Ishikawa (cell line): Measurements from ENCODE around the gene GPR61.

Experiments used
- CEBPB ChIP-seq: IDR thresholded peaks from 2 replicates; pipeline ENCODE4 v1.6.1; 2012
- CREB1 ChIP-seq: IDR thresholded peaks from 2 replicates; pipeline ENCODE4 v1.6.1; 2012; ENCODE audit warnings: low read depth
- EGR1 ChIP-seq: IDR thresholded peaks from 2 replicates; pipeline ENCODE4 v1.6.1; 2012
- EP300 ChIP-seq: IDR thresholded peaks from 2 replicates; pipeline ENCODE4 v1.6.1; 2012; ENCODE audit warnings: borderline replicate concordance
- FOXM1 ChIP-seq: IDR thresholded peaks from 2 replicates; pipeline ENCODE4 v1.6.1; 2012; ENCODE audit warnings: low read depth, borderline replicate concordance
- MAX ChIP-seq: IDR thresholded peaks from 2 replicates; pipeline ENCODE4 v1.6.1; 2012
- NFIC ChIP-seq: IDR thresholded peaks from 2 replicates; pipeline ENCODE4 v1.6.1; 2012
- RAD21 ChIP-seq: IDR thresholded peaks from 2 replicates; pipeline ENCODE4 v1.6.1; 2012; ENCODE audit warnings: low read depth
- REST ChIP-seq: IDR thresholded peaks from 2 replicates; pipeline ENCODE4 v1.6.1; 2012; ENCODE audit warnings: low read depth, mild to moderate bottlenecking
- TAF1 ChIP-seq: IDR thresholded peaks from 2 replicates; pipeline ENCODE4 v1.6.1; 2012; ENCODE audit warnings: low read depth, mild to moderate bottlenecking
- TCF12 ChIP-seq: IDR thresholded peaks from 2 replicates; pipeline ENCODE4 v1.6.1; 2012; ENCODE audit warnings: low read depth
- TEAD4 ChIP-seq: IDR thresholded peaks from 2 replicates; pipeline ENCODE4 v1.6.1; 2012
- USF1 ChIP-seq: IDR thresholded peaks from 2 replicates; pipeline ENCODE4 v1.6.1; 2012
- YY1 ChIP-seq: IDR thresholded peaks from 2 replicates; pipeline ENCODE4 v1.6.1; 2012; ENCODE audit warnings: low read depth
- ZBTB7A ChIP-seq: IDR thresholded peaks from 2 replicates; pipeline ENCODE4 v1.6.1; 2012; ENCODE audit warnings: low read depth

The GPR61 gene

GRCh38 chr1:109535971-109536491, 3.6 kb upstream of the GPR61 start:
- TF ChIP-seq MAX (no peak), ZBTB7A (no peak), RAD21 (no peak), EGR1 (no peak), CEBPB (no peak), TAF1 (no peak)

- no peak for TF ChIP-seq EP300
- no peak for TF ChIP-seq FOXM1
- no peak for TF ChIP-seq EGR1
Measured at GRCh38 chr1:109537450-109538178, 2.1 kb upstream of the GPR61 start.

GRCh38 chr1:109538827-109539555, 681 bp upstream of the GPR61 start:
- no peak for TF ChIP-seq YY1
- no peak for TF ChIP-seq ZBTB7A
- TF ChIP-seq TCF12: no peak
- no peak for TF ChIP-seq FOXM1
- TF ChIP-seq EP300: no peak
- TF ChIP-seq CEBPB: no peak
- TF ChIP-seq NFIC: no peak
- no peak for TF ChIP-seq TEAD4
- no peak for TF ChIP-seq RAD21
- no peak for TF ChIP-seq EGR1
- no peak for TF ChIP-seq CREB1
- no peak for TF ChIP-seq REST
- TF ChIP-seq USF1: no peak

GRCh38 chr1:109541102-109541501, 1.4 kb downstream of the GPR61 start:
- TF ChIP-seq TAF1: no peak
- TF ChIP-seq FOXM1: no peak
- TF ChIP-seq TCF12: no peak
- TF ChIP-seq TEAD4: no peak
- TF ChIP-seq MAX: no peak
- TF ChIP-seq YY1: no peak
- no peak for TF ChIP-seq EGR1
- no peak for TF ChIP-seq RAD21
- no peak for TF ChIP-seq EP300
- TF ChIP-seq CEBPB: no peak
- no peak for TF ChIP-seq CREB1
- no peak for TF ChIP-seq USF1
- no peak for TF ChIP-seq ZBTB7A
- TF ChIP-seq NFIC: no peak
- no peak for TF ChIP-seq REST

- no peak for TF ChIP-seq YY1
- TF ChIP-seq USF1: no peak
- no peak for TF ChIP-seq MAX
- TF ChIP-seq CREB1: no peak
- TF ChIP-seq ZBTB7A: no peak
- no peak for TF ChIP-seq TEAD4
- TF ChIP-seq TCF12: no peak
- no peak for TF ChIP-seq EP300
- TF ChIP-seq CEBPB: no peak
Measured at GRCh38 chr1:109542657-109543056, 3.0 kb downstream of the GPR61 start.
